H1 (cell line): ENCODE results near the gene GNGT2. TPM values are rescaled to one million over a fixed set of nuclear protein-coding genes. Genes with fewer than 3 reads are reported as not detected.

ENCODE experiments used
- HDAC6 ChIP-seq: IDR thresholded peaks from one replicate; pipeline ENCODE4 v1.7.1; 2012; ENCODE audit warnings: low read depth, mild to moderate bottlenecking, inconsistent platforms, low read length, moderate library complexity
- JUND ChIP-seq: IDR thresholded peaks from 2 replicates; pipeline ENCODE4 v1.6.1; 2011; ENCODE audit warnings: mild to moderate bottlenecking, improper control_type of control experiment, low read length
- NANOG ChIP-seq: IDR thresholded peaks from 2 replicates; pipeline ENCODE4 v1.6.1; 2011; ENCODE audit warnings: low read length, low read depth, mild to moderate bottlenecking, inconsistent platforms; ENCODE audit not compliant: insufficient read depth, poor library complexity, severe bottlenecking
- polyA plus RNA-seq, 7 experiments: library from polyadenylated mRNA; depleted of rRNA in 3 of 7; stranded (reverse) in 5 of 7; unstranded in 2 of 7; fragments of >200 nt in 5 of 7; fragments of 200-250 nt in 2 of 7; gene quantifications; 1 replicate in 5 of 7; 2 replicates in 1 of 7; 4 replicates in 1 of 7; pipeline versions ENCODE4 v1.2.1 to v1.2.3, GENCODE V29; 2011 to 2013; ENCODE audit warnings: missing spikeins in 2 of 7, mixed read lengths in 2 of 7
- total RNA-seq: library from RNA; stranded (reverse); fragmentation: NEBNext Ultra II Directional; extraction: Animal tissue kit (Norgen Biotek cat#: 25700); gene quantifications from 2 replicates; pipeline ENCODE4 v1.2.1, GENCODE V29; 2021

Gene GNGT2
- total and polyA plus RNA-seq, 2 of the 8 experiments (the other 6 are each of a cell fraction or from before 2014, with no cell fraction given), result 1.3 to 1.4 TPM

GRCh38 chr17:49204516-49204915, 5.9 kb downstream of the GNGT2 start (continued):
- TF ChIP-seq JUND (no peak), HDAC6 (no peak), NANOG (no peak)
